WTC11 (cell line): ENCODE measurements around the gene SYT7. TPM values are rescaled to one million over a fixed set of nuclear protein-coding genes. Genes with fewer than 3 reads are reported as not detected.

Experiments used
- AR ChIP-seq: fragments of 250-450 bp; sonication (Bioruptor Pico); IDR thresholded peaks from 2 replicates; pipeline ENCODE4 v1.9.0; 2021; ENCODE audit warnings: mild to moderate bottlenecking
- ATF6 ChIP-seq: sonication (generic); formaldehyde crosslinking; IDR thresholded peaks from 2 replicates; pipeline ENCODE4 v1.8.1; 2023; ENCODE audit warnings: mild to moderate bottlenecking, missing genetic modification reagents
- ELF4 ChIP-seq: sonication (generic); formaldehyde crosslinking; IDR thresholded peaks from 2 replicates; pipeline ENCODE4 v1.8.1; 2022; ENCODE audit warnings: low read depth, mild to moderate bottlenecking, moderate library complexity, missing genetic modification reagents
- FOXK1 ChIP-seq: sonication (generic); formaldehyde crosslinking; IDR thresholded peaks from 2 replicates; pipeline ENCODE4 v1.8.0; 2022; ENCODE audit warnings: mild to moderate bottlenecking, moderate library complexity, missing genetic modification reagents
- FOXP1 ChIP-seq: sonication (generic); formaldehyde crosslinking; IDR thresholded peaks from 2 replicates; pipeline ENCODE4 v1.8.0; 2022; ENCODE audit warnings: missing genetic modification reagents, mild to moderate bottlenecking, moderate library complexity, borderline replicate concordance
- MXD4 ChIP-seq: fragments of 250-450 bp; sonication (Bioruptor Pico); IDR thresholded peaks from 2 replicates; pipeline ENCODE4 v1.8.0; 2021; ENCODE audit warnings: mild to moderate bottlenecking, moderate library complexity, borderline replicate concordance
- MYBL2 ChIP-seq: sonication (generic); formaldehyde crosslinking; IDR thresholded peaks from 2 replicates; pipeline ENCODE4 v1.8.1; 2023; ENCODE audit warnings: mild to moderate bottlenecking, moderate library complexity, missing genetic modification reagents
- NFATC4 ChIP-seq: fragments of 250-450 bp; sonication (Bioruptor Pico); IDR thresholded peaks from 2 replicates; pipeline ENCODE4 v1.9.0; 2021; ENCODE audit warnings: mild to moderate bottlenecking
- SMAD3 ChIP-seq: sonication (generic); formaldehyde crosslinking; IDR thresholded peaks from 2 replicates; pipeline ENCODE4 v1.8.0; 2022; ENCODE audit warnings: missing genetic modification reagents, mild to moderate bottlenecking, borderline replicate concordance
- STAT6 ChIP-seq: sonication (generic); formaldehyde crosslinking; conservative IDR thresholded peaks from 2 replicates; pipeline ENCODE4 v1.8.1; 2023; ENCODE audit warnings: mild to moderate bottlenecking, low read depth, missing genetic modification reagents, moderate library complexity
- ZBTB43 ChIP-seq: sonication (generic); formaldehyde crosslinking; IDR thresholded peaks from 2 replicates; pipeline ENCODE4 v1.8.1; 2023; ENCODE audit warnings: mild to moderate bottlenecking, missing genetic modification reagents
- ZNF219 ChIP-seq: sonication (generic); formaldehyde crosslinking; IDR thresholded peaks from 2 replicates; pipeline ENCODE4 v1.8.0; 2023; ENCODE audit warnings: missing genetic modification reagents, mild to moderate bottlenecking, borderline replicate concordance
- ZNF532 ChIP-seq: fragments of 250-450 bp; sonication (Bioruptor Pico); IDR thresholded peaks from 2 replicates; pipeline ENCODE4 v1.9.0; 2021; ENCODE audit warnings: mild to moderate bottlenecking, borderline replicate concordance
- ZSCAN18 ChIP-seq: fragments of 250-450 bp; sonication (Bioruptor Pico); IDR thresholded peaks from 2 replicates; pipeline ENCODE4 v2.1.2; 2022; ENCODE audit warnings: mild to moderate bottlenecking, moderate library complexity
- total RNA-seq: library from RNA; stranded (reverse); gene quantifications from 3 replicates; pipeline ENCODE4 v1.2.3, GENCODE V29; 2021

Gene SYT7
- total RNA-seq, 1 experiment from 2014 or later = 12.5 TPM

- TF ChIP-seq AR (CRISPR knock-in tag) = no peak
- TF ChIP-seq SMAD3 (CRISPR knock-in tag) = no peak
- no peak for TF ChIP-seq MYBL2 (CRISPR knock-in tag)
- no peak for TF ChIP-seq FOXK1 (CRISPR knock-in tag)
- no peak for TF ChIP-seq ZBTB43
- no peak for TF ChIP-seq ELF4 (CRISPR knock-in tag)
- no peak for TF ChIP-seq FOXP1 (CRISPR knock-in tag)
- no peak for TF ChIP-seq ZNF532
- TF ChIP-seq ATF6 (CRISPR knock-in tag) = no peak
- TF ChIP-seq STAT6 (CRISPR knock-in tag) = no peak
- TF ChIP-seq ZSCAN18 = no peak
- TF ChIP-seq MXD4 (CRISPR knock-in tag) = no peak
- no peak for TF ChIP-seq NFATC4 (CRISPR knock-in tag)
- TF ChIP-seq ZNF219 (CRISPR knock-in tag) = no peak
These were observed 62.7 kb downstream of the SYT7 start (continued) for GRCh38 chr11:61518032-61518795.
